Fibroblast of the aortic adventitia (primary cell): ENCODE data around the gene SYT3. TPM values are rescaled to one million over a fixed set of nuclear protein-coding genes. Genes with fewer than 3 reads are reported as not detected.

ENCODE experiments used
- DNase-seq: peaks from one replicate; pipeline ENCODE4 v3.0.0-alpha.2; 2010; ENCODE audit warnings: low read depth
- H3K4me3 ChIP-seq: 2 replicates; pipeline ENCODE4 v1.5.1; 2011; ENCODE audit warnings: low read depth, mild to moderate bottlenecking, control low read depth, low read length, moderate library complexity
- total RNA-seq: library from RNA; depleted of rRNA; stranded (reverse); fragments of >200 nt; gene quantifications from 2 replicates; pipeline ENCODE4 v1.2.3, GENCODE V29; 2012; ENCODE audit warnings: low replicate concordance
- TF ChIP-seq, protein P1 (sequence below): IDR thresholded peaks from 2 replicates; pipeline ENCODE4 v1.5.1; 2011; ENCODE audit warnings: mild to moderate bottlenecking, low read length, control low read depth, inconsistent platforms; ENCODE audit not compliant: insufficient read depth

Gene SYT3
- total RNA-seq, 1 donor, result 0.09 TPM

DNA sequence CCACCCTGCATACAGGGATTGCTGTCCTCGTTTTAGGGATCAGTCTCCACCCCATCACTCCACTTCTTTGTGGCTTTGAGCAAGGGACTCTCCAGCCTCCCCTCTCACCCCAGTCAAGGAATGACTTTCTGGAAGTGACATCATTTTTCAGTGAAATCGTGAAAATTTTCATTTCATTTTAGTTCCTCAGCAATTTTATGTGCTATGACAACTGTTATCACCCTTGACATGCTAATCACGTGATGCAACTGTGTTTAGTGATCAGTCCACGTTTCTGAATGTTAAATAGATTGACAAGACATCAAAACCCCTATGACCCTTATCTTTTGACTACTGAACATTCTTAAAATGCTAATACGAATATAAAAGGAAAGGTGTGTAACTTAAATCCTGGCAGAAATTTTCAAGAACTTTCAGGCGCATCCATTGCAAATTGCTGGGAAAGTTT lies 17.6 kb upstream of the SYT3 start:
- no peak overlapping the region for H3K4me3 ChIP-seq
- no peak for DNase-seq
- TF ChIP-seq, protein P1, sequence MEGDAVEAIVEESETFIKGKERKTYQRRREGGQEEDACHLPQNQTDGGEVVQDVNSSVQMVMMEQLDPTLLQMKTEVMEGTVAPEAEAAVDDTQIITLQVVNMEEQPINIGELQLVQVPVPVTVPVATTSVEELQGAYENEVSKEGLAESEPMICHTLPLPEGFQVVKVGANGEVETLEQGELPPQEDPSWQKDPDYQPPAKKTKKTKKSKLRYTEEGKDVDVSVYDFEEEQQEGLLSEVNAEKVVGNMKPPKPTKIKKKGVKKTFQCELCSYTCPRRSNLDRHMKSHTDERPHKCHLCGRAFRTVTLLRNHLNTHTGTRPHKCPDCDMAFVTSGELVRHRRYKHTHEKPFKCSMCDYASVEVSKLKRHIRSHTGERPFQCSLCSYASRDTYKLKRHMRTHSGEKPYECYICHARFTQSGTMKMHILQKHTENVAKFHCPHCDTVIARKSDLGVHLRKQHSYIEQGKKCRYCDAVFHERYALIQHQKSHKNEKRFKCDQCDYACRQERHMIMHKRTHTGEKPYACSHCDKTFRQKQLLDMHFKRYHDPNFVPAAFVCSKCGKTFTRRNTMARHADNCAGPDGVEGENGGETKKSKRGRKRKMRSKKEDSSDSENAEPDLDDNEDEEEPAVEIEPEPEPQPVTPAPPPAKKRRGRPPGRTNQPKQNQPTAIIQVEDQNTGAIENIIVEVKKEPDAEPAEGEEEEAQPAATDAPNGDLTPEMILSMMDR, result no peak

DNA sequence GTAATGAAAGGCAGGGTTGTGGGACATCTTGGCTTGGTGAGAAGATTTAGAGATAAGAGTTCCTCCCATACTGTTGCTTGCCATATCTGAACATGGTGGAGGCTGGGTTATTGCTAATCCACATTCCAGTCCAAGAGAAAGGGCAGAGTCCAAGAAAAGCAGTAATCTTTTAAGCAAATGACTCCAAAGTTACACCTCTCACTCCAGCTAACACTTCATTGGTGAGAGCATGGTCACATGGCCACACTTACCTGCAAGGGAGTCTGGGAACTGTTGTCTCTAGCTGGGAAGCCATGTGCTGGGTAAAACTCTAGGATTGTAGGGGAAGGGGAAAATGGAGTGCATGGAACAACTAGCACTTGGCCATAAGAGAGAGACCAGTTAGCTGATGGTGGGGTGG lies 15.2 kb upstream of the SYT3 start:
- TF ChIP-seq, protein P1, result no peak
- DNase-seq, result no peak

DNA sequence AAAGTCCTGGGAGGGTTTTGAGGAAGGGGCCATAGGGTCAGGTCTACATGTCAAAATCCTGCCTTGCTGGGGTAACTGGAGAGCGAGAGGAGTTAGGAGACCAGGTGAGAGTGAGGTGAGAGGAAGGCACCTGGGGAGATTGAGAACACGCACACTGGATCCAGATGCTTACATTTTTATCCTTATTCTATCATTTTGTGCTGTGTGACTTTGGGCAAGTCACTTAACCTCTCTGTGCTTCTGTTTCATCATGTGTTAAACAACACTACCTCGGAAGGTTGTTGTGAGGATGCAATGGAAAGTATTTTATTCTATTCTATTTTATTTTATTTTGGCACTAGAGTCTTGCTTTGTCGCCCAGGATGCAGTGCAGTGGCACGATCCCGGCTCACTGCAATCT lies 13.0 kb upstream of the SYT3 start:
- TF ChIP-seq, protein P1, result no peak
- no peak overlapping the region for H3K4me3 ChIP-seq
- DNase-seq, result no peak

More for the DNA sequence above, 15.2 kb upstream of the SYT3 start:
- no peak overlapping the region for H3K4me3 ChIP-seq

DNA sequence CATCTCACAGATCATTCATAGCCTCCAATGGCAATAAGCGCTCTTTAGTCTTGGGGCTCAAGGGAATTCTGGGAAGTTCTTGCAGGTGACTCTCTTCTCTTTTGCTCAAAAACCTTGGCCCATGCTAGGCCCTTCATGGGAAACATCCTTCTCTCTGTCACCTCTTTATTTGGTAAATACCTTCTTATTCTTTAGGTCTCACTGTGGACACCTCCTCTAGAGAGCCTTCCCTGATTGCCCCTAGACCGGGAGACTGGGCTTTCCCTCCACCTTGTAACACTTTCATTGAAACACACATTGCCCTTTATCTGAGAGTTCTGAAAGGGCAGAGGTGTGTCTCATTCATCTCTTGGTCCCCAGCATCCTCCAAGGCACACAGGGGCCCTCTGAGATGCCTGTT lies 11.5 kb upstream of the SYT3 start:
- no peak for DNase-seq
- H3K4me3 ChIP-seq, result no peak overlapping the region
- TF ChIP-seq, protein P1, result no peak

DNA sequence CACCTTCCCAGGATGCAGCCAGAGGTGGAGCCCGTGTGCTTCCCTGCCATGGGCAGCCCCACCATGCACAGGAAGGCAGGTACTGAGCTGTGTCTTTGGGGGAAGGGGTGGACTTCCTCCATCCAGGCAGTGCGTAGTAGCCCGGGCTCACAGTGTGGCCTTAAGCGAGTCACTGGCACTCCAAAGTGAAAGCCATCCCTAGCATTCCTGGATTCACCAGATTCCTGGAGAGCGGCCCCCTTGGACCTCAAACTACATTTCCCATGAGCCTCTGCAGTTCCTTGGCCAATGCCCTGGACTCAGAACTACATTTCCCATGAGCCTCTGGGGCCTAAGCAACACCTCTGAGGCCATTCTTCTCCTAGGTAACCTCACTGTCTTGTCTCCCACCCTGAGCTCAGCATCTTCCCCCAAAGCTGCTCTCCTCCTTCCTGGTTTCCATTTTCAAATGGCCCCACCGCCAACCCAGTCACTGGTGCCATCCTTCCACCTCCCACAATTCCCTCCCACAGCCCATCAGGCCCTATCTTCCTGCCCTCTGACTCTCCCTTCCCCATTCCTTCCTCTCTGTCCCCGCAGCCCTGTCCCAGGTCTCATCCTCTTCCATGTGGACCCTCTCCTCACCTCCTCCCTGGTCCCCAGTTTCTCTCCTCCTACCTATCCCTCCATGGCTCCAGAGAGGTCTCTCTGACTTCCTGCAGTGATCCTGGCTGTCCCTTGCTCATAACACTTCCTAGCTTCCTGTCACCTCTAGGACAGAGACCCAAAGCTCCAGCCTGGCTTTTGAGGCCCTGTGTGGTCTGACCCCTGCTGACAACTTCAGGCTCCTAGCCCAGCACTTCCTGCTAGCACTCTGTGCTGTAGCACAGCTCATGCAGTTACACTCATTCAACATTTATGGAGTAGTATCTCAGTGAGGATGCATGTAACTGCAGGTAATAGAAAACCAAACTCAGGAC lies 10.0 kb upstream of the SYT3 start, which contains the start of gene C19orf81:
Gene C19orf81, plus strand, starts transcription at position 13 of the 959 bp plus-strand sequence. Its CDS starts 0 bp downstream, at position 13.
- no peak within 1 kb of the TSS for H3K4me3 ChIP-seq
- TF ChIP-seq, protein P1, result no peak
- no peak for DNase-seq

DNA sequence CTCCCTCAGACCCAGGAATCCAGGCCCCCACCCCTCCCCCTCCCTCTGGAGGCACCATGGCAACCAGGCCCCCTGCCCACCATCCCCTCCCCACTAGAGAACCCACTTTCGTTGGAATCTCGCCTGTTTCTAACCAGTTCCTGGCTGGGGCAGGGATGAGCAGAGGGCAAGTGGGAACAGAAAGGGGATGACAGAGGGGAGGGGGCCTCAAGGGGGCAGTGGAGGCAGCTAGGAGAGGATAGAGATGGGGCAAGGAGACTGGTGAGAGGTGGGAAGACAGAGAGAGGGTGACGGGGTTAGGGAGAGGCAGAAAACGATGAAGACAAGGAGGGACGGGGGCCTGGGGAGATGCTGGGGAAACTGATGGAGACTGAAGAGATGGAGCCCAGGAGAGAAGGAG lies 9.0 kb upstream of the SYT3 start:
- TF ChIP-seq, protein P1, result no peak
- DNase-seq, result no peak
- H3K4me3 ChIP-seq, result no peak overlapping the region
